H1 (cell line): ENCODE data around the gene AUH. TPM values are rescaled to one million over a fixed set of nuclear protein-coding genes. Genes with fewer than 3 reads are reported as not detected.

Experiments
- CTCF ChIA-PET: fragments of 300-600 bp; sonication (Branson Sonifier 250); formaldehyde crosslinking; loops from one replicate; lab custom pipeline; 2021; ENCODE audit not compliant: partially characterized antibody; lab: Charles Lee
- POLR2A ChIA-PET: fragments of 300-600 bp; sonication (Branson Sonifier 250); formaldehyde crosslinking; loops from one replicate; lab custom pipeline; 2021; ENCODE audit warnings: inconsistent platforms; ENCODE audit not compliant: partially characterized antibody; lab: Charles Lee
- DNase-seq, 2 experiments: peaks; one replicate each; pipeline versions ENCODE4 v3.0.0 to v3.0.0-alpha.2; 2010 to 2022; ENCODE audit warnings: low spot score in 2 of 2, low read depth in 1 of 2, mixed read lengths in 1 of 2
- FAIRE-seq: peaks from 2 replicates; lab custom pipeline; 2011; peaks lifted over from hg19 to GRCh38; lab: Jason Lieb, UNC
- H2AFZ ChIP-seq: 2 replicates; pipeline ENCODE4 v1.8.1; 2012; ENCODE audit warnings: low read length, inconsistent platforms
- H2AK5ac ChIP-seq: 2 replicates; pipeline ENCODE4 v1.6.1; 2013; ENCODE audit warnings: low read depth, low read length
- H2BK120ac ChIP-seq: replicated peaks from 2 replicates; pipeline ENCODE3; 2013; ENCODE audit warnings: low read depth, low read length, inconsistent platforms
- H2BK12ac ChIP-seq: 2 replicates; pipeline ENCODE4 v1.6.1; 2013; ENCODE audit warnings: low read depth, low read length
- H2BK15ac ChIP-seq: 2 replicates; pipeline ENCODE4 v1.6.1; 2013; ENCODE audit warnings: low read length
- H2BK20ac ChIP-seq: 2 replicates; pipeline ENCODE4 v1.6.1; 2013; ENCODE audit warnings: low read length
- H2BK5ac ChIP-seq: 2 replicates; pipeline ENCODE4 v1.6.1; 2013; ENCODE audit warnings: low read depth, low read length
- H3K14ac ChIP-seq: 2 replicates; pipeline ENCODE4 v1.6.1; 2013; ENCODE audit warnings: inconsistent platforms; ENCODE audit not compliant: insufficient read length
- H3K18ac ChIP-seq: 2 replicates; pipeline ENCODE4 v1.6.1; 2013; ENCODE audit warnings: low read length; ENCODE audit errors: extremely low read depth
- H3K23ac ChIP-seq: 2 replicates; pipeline ENCODE4 v1.6.1; 2013; ENCODE audit warnings: inconsistent platforms; ENCODE audit not compliant: insufficient read length
- H3K23me2 ChIP-seq: 2 replicates; pipeline ENCODE4 v1.6.1; 2013; ENCODE audit warnings: low read depth, low read length
- H3K27ac ChIP-seq: 2 replicates; pipeline ENCODE4 v1.6.1; 2011; ENCODE audit warnings: low read depth, low read length, inconsistent platforms
- H3K27me3 ChIP-seq, 4 experiments: replicated peaks in 1 of 4; 1 replicate in 1 of 4; 2 replicates in 3 of 4; pipeline versions ENCODE4 v1.6.1 to v1.8.1; 2011 to 2013; ENCODE audit warnings: low read length in 3 of 4, mild to moderate bottlenecking in 3 of 4, inconsistent platforms in 2 of 4, mixed read lengths in 2 of 4, moderate library complexity in 1 of 4; ENCODE audit not compliant: control insufficient read depth in 3 of 4, insufficient read depth in 3 of 4; ENCODE audit errors: extremely low read depth in 1 of 4
- H3K36me3 ChIP-seq, 4 experiments: 2 replicates each; pipeline versions ENCODE4 v1.6.1 to v1.8.1; 2011 to 2013; ENCODE audit warnings: mild to moderate bottlenecking in 4 of 4, low read length in 3 of 4, moderate library complexity in 2 of 4, control low read depth in 1 of 4, inconsistent platforms in 1 of 4; ENCODE audit not compliant: insufficient read depth in 4 of 4, control insufficient read depth in 2 of 4
- H3K4ac ChIP-seq: replicated peaks from 2 replicates; pipeline ENCODE3; 2013; ENCODE audit warnings: low read length, low read depth, mixed read lengths, inconsistent platforms; ENCODE audit not compliant: insufficient read length
- H3K4me1 ChIP-seq, 4 experiments: replicated peaks in 1 of 4; 1 replicate in 1 of 4; 2 replicates in 3 of 4; pipeline versions ENCODE4 v1.6.1 to v1.8.1; 2011 to 2013; ENCODE audit warnings: low read length in 3 of 4, inconsistent platforms in 2 of 4, mixed read lengths in 1 of 4; ENCODE audit not compliant: insufficient read depth in 4 of 4, control insufficient read depth in 3 of 4
- H3K4me2 ChIP-seq, 2 experiments: 2 replicates each; pipeline versions ENCODE4 v1.6.1 to v1.8.1; 2011 to 2013; ENCODE audit warnings: low read depth in 2 of 2, low read length in 2 of 2, control low read depth in 1 of 2, inconsistent platforms in 1 of 2, mild to moderate bottlenecking in 1 of 2; ENCODE audit not compliant: insufficient read depth in 1 of 2
- H3K4me3 ChIP-seq, 4 experiments: fragments of 200-600, 300-600 bp in 1 of 4; sonication (generic), shearing (Covaris generic), sonication (Bioruptor Twin) in 1 of 4; 2 replicates each; pipeline versions ENCODE4 v1.5.1 to v1.8.1; 2011 to 2016; ENCODE audit warnings: low read length in 4 of 4, low read depth in 3 of 4, control low read depth in 2 of 4, inconsistent platforms in 2 of 4, mild to moderate bottlenecking in 2 of 4, mixed read lengths in 1 of 4, moderate library complexity in 1 of 4; ENCODE audit not compliant: insufficient read depth in 2 of 4; ENCODE audit errors: extremely low read depth in 1 of 4
- H3K56ac ChIP-seq: replicated peaks from 2 replicates; pipeline ENCODE3; 2013; ENCODE audit warnings: low read depth, mild to moderate bottlenecking, mixed read lengths, low read length, inconsistent platforms; ENCODE audit not compliant: insufficient read length
- H3K79me1 ChIP-seq: 2 replicates; pipeline ENCODE4 v1.6.1; 2013; ENCODE audit warnings: low read depth, low read length, control low read depth
- H3K79me2 ChIP-seq, 2 experiments: 2 replicates each; pipeline versions ENCODE4 v1.6.1 to v1.8.1; 2012 to 2013; ENCODE audit warnings: low read length in 2 of 2, mild to moderate bottlenecking in 2 of 2, inconsistent platforms in 1 of 2; ENCODE audit not compliant: insufficient read depth in 2 of 2, control insufficient read depth in 1 of 2
- H3K9ac ChIP-seq, 4 experiments: replicated peaks in 1 of 4; 1 replicate in 1 of 4; 2 replicates in 3 of 4; pipeline versions ENCODE4 v1.6.1 to v1.8.1; 2011 to 2013; ENCODE audit warnings: low read depth in 3 of 4, low read length in 3 of 4, control low read depth in 2 of 4, mild to moderate bottlenecking in 2 of 4, moderate library complexity in 2 of 4, inconsistent platforms in 1 of 4; ENCODE audit errors: extremely low read depth in 1 of 4
- H3K9me3 ChIP-seq, 2 experiments: 2 replicates each; pipeline versions ENCODE4 v1.6.1 to v1.8.1; 2012 to 2013; ENCODE audit warnings: mild to moderate bottlenecking in 2 of 2, moderate library complexity in 2 of 2, control low read depth in 1 of 2, inconsistent platforms in 1 of 2, low read depth in 1 of 2, low read length in 1 of 2, mixed read lengths in 1 of 2; ENCODE audit not compliant: insufficient read depth in 2 of 2
- H4K20me1 ChIP-seq, 2 experiments: replicated peaks in 1 of 2; 2 replicates each; pipeline versions ENCODE3 to v1.8.1; 2011 to 2013; ENCODE audit warnings: inconsistent platforms in 2 of 2, low read length in 2 of 2, mild to moderate bottlenecking in 1 of 2; ENCODE audit not compliant: insufficient read depth in 2 of 2, control insufficient read depth in 1 of 2
- H4K5ac ChIP-seq: 2 replicates; pipeline ENCODE4 v1.6.1; 2013; ENCODE audit warnings: low read length, low read depth, mixed read lengths, inconsistent platforms; ENCODE audit not compliant: insufficient read length
- H4K8ac ChIP-seq: 2 replicates; pipeline ENCODE4 v1.8.0; 2013; ENCODE audit warnings: mild to moderate bottlenecking, moderate library complexity, low read length, inconsistent platforms; ENCODE audit not compliant: insufficient read depth; ENCODE audit errors: extremely low read depth
- H4K91ac ChIP-seq: replicated peaks from 2 replicates; pipeline ENCODE3; 2013; ENCODE audit warnings: low read length, mixed read lengths, inconsistent platforms; ENCODE audit not compliant: insufficient read length
- KDM1A ChIP-seq: fragments of 200-600, 300-600 bp; sonication (generic); IDR thresholded peaks from 2 replicates; pipeline ENCODE4 v1.7.1; 2016; ENCODE audit warnings: mild to moderate bottlenecking, low read length, borderline replicate concordance
- RXRA ChIP-seq: IDR thresholded peaks from 2 replicates; pipeline ENCODE4 v1.6.1; 2011; ENCODE audit warnings: low read depth, mild to moderate bottlenecking, low read length, moderate library complexity; ENCODE audit not compliant: insufficient read depth
- WGBS, 2 experiments: shearing (Covaris generic) in 1 of 2; methylation state at CpG; one replicate each; pipeline versions ENCODE4 v1.1.6 to v1.1.7; 2013 to 2015; ENCODE audit warnings: low lambda C conversion rate in 2 of 2, mixed read lengths in 2 of 2, inconsistent platforms in 1 of 2, low coverage in 1 of 2, missing lambda C conversion rate in 1 of 2; ENCODE audit not compliant: insufficient replicate concordance in 2 of 2, insufficient coverage in 1 of 2, insufficient read length in 1 of 2; ENCODE audit errors: extremely low coverage in 1 of 2, missing lambda C conversion rate in 1 of 2; 5-methylcytosine and 5-hydroxymethylcytosine counted together
- polyA plus RNA-seq, 7 experiments: library from polyadenylated mRNA; depleted of rRNA in 3 of 7; stranded (reverse) in 5 of 7; unstranded in 2 of 7; fragments of >200 nt in 5 of 7; fragments of 200-250 nt in 2 of 7; gene quantifications; 1 replicate in 5 of 7; 2 replicates in 1 of 7; 4 replicates in 1 of 7; pipeline versions ENCODE4 v1.2.1 to v1.2.3, GENCODE V29; 2011 to 2013; ENCODE audit warnings: missing spikeins in 2 of 7, mixed read lengths in 2 of 7
- total RNA-seq: library from RNA; stranded (reverse); fragmentation: NEBNext Ultra II Directional; extraction: Animal tissue kit (Norgen Biotek cat#: 25700); gene quantifications from 2 replicates; pipeline ENCODE4 v1.2.1, GENCODE V29; 2021

The AUH gene
- total and polyA plus RNA-seq, 2 of the 8 experiments (the other 6 are each of a cell fraction or from before 2014, with no cell fraction given) = 5.8 to 21.9 TPM

GRCh38 chr9:91223000-91223399 lies 138.7 kb downstream of the AUH start:
- H3K4ac ChIP-seq = no peak overlapping the region
- H3K9ac ChIP-seq = no peak overlapping the region
- no peaks in the 10 kb centered on the region for H4K20me1 ChIP-seq
- H3K4me3 ChIP-seq = no peak overlapping the region
- no peak overlapping the region for H2AK5ac ChIP-seq
- H3K79me1 ChIP-seq = no peaks in the 10 kb centered on the region
- H3K36me3 ChIP-seq = peaks cover 0 to 13% (median 0%) of the 10 kb centered on the region in 4 experiments; a peak in 2 of 8 replicates
- H2BK5ac ChIP-seq = no peak overlapping the region
- no peak overlapping the region for H3K27ac ChIP-seq
- H3K23ac ChIP-seq = no peak overlapping the region
- no peaks in the 10 kb centered on the region for H3K9me3 ChIP-seq
- no peaks in the 10 kb centered on the region for H3K23me2 ChIP-seq
- no peak overlapping the region for H3K18ac ChIP-seq
- WGBS, 2 experiments = 83% methylated on average over 5 of the region's 5 CpGs; no CpG with 5 or more reads in 1 of the 2 experiments
- CTCF ChIA-PET = interaction anchor here (0.9 kb wide), 1 partner anchor 11 kb away, joined by 3 read pairs; no protein-coding TSS in a partner anchor
- DNase-seq = no peak
- no peak overlapping the region for H2AFZ ChIP-seq
- H3K4me1 ChIP-seq = no peaks in the 10 kb centered on the region
- H3K4me2 ChIP-seq = no peak overlapping the region
- H3K79me2 ChIP-seq = no peaks in the 10 kb centered on the region
- H2BK20ac ChIP-seq = no peak overlapping the region
- H4K8ac ChIP-seq = no peak overlapping the region
- FAIRE-seq = no peak
- no peak overlapping the region for H3K56ac ChIP-seq
- H2BK15ac ChIP-seq = no peak overlapping the region
- POLR2A ChIA-PET = no interaction called here
- H3K27me3 ChIP-seq = no peaks in the 10 kb centered on the region
- no peak overlapping the region for H4K5ac ChIP-seq
- no peak overlapping the region for H2BK120ac ChIP-seq
- no peak overlapping the region for H4K91ac ChIP-seq
- no peak overlapping the region for H3K14ac ChIP-seq
- H2BK12ac ChIP-seq = no peak overlapping the region
- TF ChIP-seq RXRA (no peak), KDM1A (no peak)
